ENCODE data around the gene CACNA1A.
"Not testable (repeated sequence)": the region's sequence is repeated elsewhere in the genome, so short reads cannot be mapped to it uniquely, and the experiment has no call there.

CACNA1A gene

GRCh38 chr19:13366529-13367143 is 139.6 kb downstream of the CACNA1A start:
- TF ChIP-seq CTCF (IDR thresholded peaks at IDR 0.05; ENCODE audit: low read depth, low read length) = peak; percentile 49
- DNase-seq (ENCODE audit: extremely low read depth, low read depth) = no peak

- no peak for DNase-seq (ENCODE audit: extremely low read depth, low read depth)
- no peak for TF ChIP-seq CTCF (IDR thresholded peaks at IDR 0.05; ENCODE audit: low read depth, low read length)
Observed at GRCh38 chr19:13363954-13364353, 142.3 kb downstream of the CACNA1A start.

GRCh38 chr19:13363245-13363644 is 143.0 kb downstream of the CACNA1A start:
- TF ChIP-seq CTCF (IDR thresholded peaks at IDR 0.05; ENCODE audit: low read depth, low read length) = no peak
- no peak for DNase-seq (ENCODE audit: extremely low read depth, low read depth)

- TF ChIP-seq CTCF (IDR thresholded peaks at IDR 0.05; ENCODE audit: low read depth, low read length) = no peak
- no peak for DNase-seq (ENCODE audit: extremely low read depth, low read depth)
Observed at GRCh38 chr19:13362668-13363067, 143.6 kb downstream of the CACNA1A start.

- DNase-seq (ENCODE audit: extremely low read depth, low read depth) = not testable (repeated sequence)
Observed at GRCh38 chr19:13361726-13362125, 144.6 kb downstream of the CACNA1A start.

GRCh38 chr19:13356686-13357280 is 149.5 kb downstream of the CACNA1A start:
- DNase-seq (ENCODE audit: extremely low read depth, low read depth) = no peak
- no peak for TF ChIP-seq CTCF (IDR thresholded peaks at IDR 0.05; ENCODE audit: low read depth, low read length)

- TF ChIP-seq CTCF (IDR thresholded peaks at IDR 0.05; ENCODE audit: low read depth, low read length) = no peak
- DNase-seq (ENCODE audit: extremely low read depth, low read depth) = no peak
Observed at GRCh38 chr19:13356185-13356584, 150.1 kb downstream of the CACNA1A start.

- DNase-seq (ENCODE audit: extremely low read depth, low read depth) = no peak
- TF ChIP-seq CTCF (IDR thresholded peaks at IDR 0.05; ENCODE audit: low read depth, low read length) = no peak
Observed at GRCh38 chr19:13355356-13355755, 150.9 kb downstream of the CACNA1A start.

Measured in AG09319 (cell line).